Measurements from ENCODE around the gene SSX2IP. TPM values are rescaled to one million over a fixed set of nuclear protein-coding genes. Genes with fewer than 3 reads are reported as not detected.
"Not testable (repeated sequence)": the region's sequence is repeated elsewhere in the genome, so short reads cannot be mapped to it uniquely, and the experiment has no call there.

Gene SSX2IP
- total RNA-seq, 1 experiment from 2014 or later: 42.4 TPM

- BruUV-seq (replicated peaks): no TSS peak
- H3K27ac ChIP-seq (ENCODE audit: low read depth, low read length, poor library complexity, severe bottlenecking): no peak overlapping the region
- H3K27me3 ChIP-seq (replicated peaks; ENCODE audit: insufficient read depth, low read depth, low read length, poor library complexity): no peaks in the 10 kb centered on the region
- no peaks in the 10 kb centered on the region for H3K36me3 ChIP-seq (ENCODE audit: insufficient read depth, low read length, poor library complexity, severe bottlenecking)
- TF ChIP-seq CTCF (conservative IDR thresholded peaks at IDR 0.05; ENCODE audit: low read depth, low read length) (no peak), EZH2 (IDR thresholded peaks at IDR 0.05; ENCODE audit: borderline replicate concordance, low read depth, low read length, poor library complexity, severe bottlenecking) (no peak)
- DNase-seq (ENCODE audit: low spot score): no peak
- intact Hi-C loops (cut with micrococcal nuclease; ENCODE audit: unreplicated experiment): no loop called here
- no peaks in the 10 kb centered on the region for H3K4me1 ChIP-seq (ENCODE audit: insufficient read depth, low read length, poor library complexity, severe bottlenecking)
- H3K4me3 ChIP-seq (ENCODE audit: low read depth, low read length, poor library complexity, severe bottlenecking): no peak overlapping the region
- H3K9me3 ChIP-seq (ENCODE audit: low read depth, low read length, poor library complexity, severe bottlenecking): no peaks in the 10 kb centered on the region
- CTCF ChIA-PET: no interaction called here
- POLR2A ChIA-PET (ENCODE audit: low non-redundant PET): no interaction called here
These were observed 42.3 kb upstream of the SSX2IP start for GRCh38 chr1:84732520-84732919.

GRCh38 chr1:84731519-84731918, 41.3 kb upstream of the SSX2IP start:
- DNase-seq (ENCODE audit: low spot score): no peak
- H3K27ac ChIP-seq (ENCODE audit: low read depth, low read length, poor library complexity, severe bottlenecking): no peak overlapping the region
- H3K4me3 ChIP-seq (ENCODE audit: low read depth, low read length, poor library complexity, severe bottlenecking): no peak overlapping the region
- no peaks in the 10 kb centered on the region for H3K27me3 ChIP-seq (replicated peaks; ENCODE audit: insufficient read depth, low read depth, low read length, poor library complexity)
- H3K4me1 ChIP-seq (ENCODE audit: insufficient read depth, low read length, poor library complexity, severe bottlenecking): no peaks in the 10 kb centered on the region
- H3K9me3 ChIP-seq (ENCODE audit: low read depth, low read length, poor library complexity, severe bottlenecking): no peaks in the 10 kb centered on the region
- no TSS peak for BruUV-seq (replicated peaks)
- H3K36me3 ChIP-seq (ENCODE audit: insufficient read depth, low read length, poor library complexity, severe bottlenecking): no peaks in the 10 kb centered on the region
- intact Hi-C loops (cut with micrococcal nuclease; ENCODE audit: unreplicated experiment): no loop called here
- POLR2A ChIA-PET (ENCODE audit: low non-redundant PET): interaction anchor here (0.9 kb wide), 1 partner anchor 91 kb away, joined by 4 read pairs; no protein-coding TSS in a partner anchor
- no peak for TF ChIP-seq CTCF (conservative IDR thresholded peaks at IDR 0.05; ENCODE audit: low read depth, low read length)
- TF ChIP-seq EZH2 (IDR thresholded peaks at IDR 0.05; ENCODE audit: borderline replicate concordance, low read depth, low read length, poor library complexity, severe bottlenecking): no peak
- CTCF ChIA-PET: no interaction called here

GRCh38 chr1:84727711-84728110, 37.5 kb upstream of the SSX2IP start:
- BruUV-seq (replicated peaks); POLR2A ChIA-PET (ENCODE audit: low non-redundant PET); CTCF ChIA-PET: not testable (repeated sequence)

More at GRCh38 chr1:84727711-84728110, 37.5 kb upstream of the SSX2IP start:
- intact Hi-C loops (cut with micrococcal nuclease; ENCODE audit: unreplicated experiment); H3K4me3 ChIP-seq (ENCODE audit: low read depth, low read length, poor library complexity, severe bottlenecking); H3K4me1 ChIP-seq (ENCODE audit: insufficient read depth, low read length, poor library complexity, severe bottlenecking); H3K36me3 ChIP-seq (ENCODE audit: insufficient read depth, low read length, poor library complexity, severe bottlenecking); H3K27me3 ChIP-seq (replicated peaks; ENCODE audit: insufficient read depth, low read depth, low read length, poor library complexity); H3K9me3 ChIP-seq (ENCODE audit: low read depth, low read length, poor library complexity, severe bottlenecking); DNase-seq (ENCODE audit: low spot score); H3K27ac ChIP-seq (ENCODE audit: low read depth, low read length, poor library complexity, severe bottlenecking): not testable (repeated sequence)
